GM06990 (cell line): Measurements from ENCODE around the gene CD9.

Source experiments
- DNase-seq: peaks from one replicate; pipeline ENCODE4 v3.0.0-alpha.2; 2011; ENCODE audit not compliant: insufficient read length; ENCODE audit errors: extremely low read depth
- H3K27me3 ChIP-seq: replicated peaks from 2 replicates; pipeline ENCODE4 v1.6.0; 2011; ENCODE audit warnings: low read length; ENCODE audit not compliant: control insufficient read depth, insufficient read depth
- H3K36me3 ChIP-seq: 2 replicates; pipeline ENCODE4 v1.5.1; 2011; ENCODE audit warnings: low read length; ENCODE audit not compliant: control insufficient read depth, insufficient read depth
- H3K4me3 ChIP-seq: replicated peaks from 2 replicates; pipeline ENCODE4 v1.5.1; 2011; ENCODE audit warnings: low read depth, mild to moderate bottlenecking, control low read depth, low read length
- CTCF ChIP-seq: IDR thresholded peaks from 2 replicates; pipeline ENCODE4 v1.5.1; 2011; ENCODE audit warnings: low read length, control low read depth, mild to moderate bottlenecking, inconsistent platforms; ENCODE audit not compliant: insufficient read depth, poor library complexity, severe bottlenecking

CD9 gene

GRCh38 chr12:6231359-6232268, 31.4 kb downstream of the CD9 start:
- Histone ChIP-seq H3K36me3 (no peaks in the 10 kb centered on the region), H3K4me3 (no peak overlapping the region)

GRCh38 chr12:6233121-6233971, 33.1 kb downstream of the CD9 start:
- Histone ChIP-seq H3K27me3 (no peaks in the 10 kb centered on the region), H3K4me3 (no peak overlapping the region), H3K36me3 (no peaks in the 10 kb centered on the region)
- no peak for TF ChIP-seq CTCF
- DNase-seq: no peak

More at GRCh38 chr12:6231359-6232268, 31.4 kb downstream of the CD9 start:
- no peaks in the 10 kb centered on the region for H3K27me3 ChIP-seq
- TF ChIP-seq CTCF: no peak
- DNase-seq: no peak

GRCh38 chr12:6234214-6234613, 34.0 kb downstream of the CD9 start:
- Histone ChIP-seq H3K27me3 (no peaks in the 10 kb centered on the region), H3K36me3 (no peaks in the 10 kb centered on the region), H3K4me3 (no peak overlapping the region)
- DNase-seq: no peak
- no peak for TF ChIP-seq CTCF

GRCh38 chr12:6234906-6235305, 34.7 kb downstream of the CD9 start:
- H3K27me3 ChIP-seq: no peaks in the 10 kb centered on the region
- H3K4me3 ChIP-seq: no peak overlapping the region
- no peak for TF ChIP-seq CTCF
- no peaks in the 10 kb centered on the region for H3K36me3 ChIP-seq
- DNase-seq: no peak

- H3K36me3 ChIP-seq: no peaks in the 10 kb centered on the region
- no peak for DNase-seq
These were observed 35.3 kb downstream of the CD9 start for GRCh38 chr12:6235499-6235898.

More at GRCh38 chr12:6235499-6235898, 35.3 kb downstream of the CD9 start:
- Histone ChIP-seq H3K4me3 (no peak overlapping the region), H3K27me3 (no peaks in the 10 kb centered on the region)
- no peak for TF ChIP-seq CTCF
